HG02763 (cell line): ENCODE results near the gene ZNF583.

Experiments
- ATAC-seq: cut with Tn5 transposase; IDR thresholded peaks from one replicate; pipeline ENCODE4 v1.9.1; 2021; ENCODE audit warnings: mild to moderate bottlenecking, moderate library complexity; ENCODE audit not compliant: unreplicated experiment

ZNF583 gene

DNA sequence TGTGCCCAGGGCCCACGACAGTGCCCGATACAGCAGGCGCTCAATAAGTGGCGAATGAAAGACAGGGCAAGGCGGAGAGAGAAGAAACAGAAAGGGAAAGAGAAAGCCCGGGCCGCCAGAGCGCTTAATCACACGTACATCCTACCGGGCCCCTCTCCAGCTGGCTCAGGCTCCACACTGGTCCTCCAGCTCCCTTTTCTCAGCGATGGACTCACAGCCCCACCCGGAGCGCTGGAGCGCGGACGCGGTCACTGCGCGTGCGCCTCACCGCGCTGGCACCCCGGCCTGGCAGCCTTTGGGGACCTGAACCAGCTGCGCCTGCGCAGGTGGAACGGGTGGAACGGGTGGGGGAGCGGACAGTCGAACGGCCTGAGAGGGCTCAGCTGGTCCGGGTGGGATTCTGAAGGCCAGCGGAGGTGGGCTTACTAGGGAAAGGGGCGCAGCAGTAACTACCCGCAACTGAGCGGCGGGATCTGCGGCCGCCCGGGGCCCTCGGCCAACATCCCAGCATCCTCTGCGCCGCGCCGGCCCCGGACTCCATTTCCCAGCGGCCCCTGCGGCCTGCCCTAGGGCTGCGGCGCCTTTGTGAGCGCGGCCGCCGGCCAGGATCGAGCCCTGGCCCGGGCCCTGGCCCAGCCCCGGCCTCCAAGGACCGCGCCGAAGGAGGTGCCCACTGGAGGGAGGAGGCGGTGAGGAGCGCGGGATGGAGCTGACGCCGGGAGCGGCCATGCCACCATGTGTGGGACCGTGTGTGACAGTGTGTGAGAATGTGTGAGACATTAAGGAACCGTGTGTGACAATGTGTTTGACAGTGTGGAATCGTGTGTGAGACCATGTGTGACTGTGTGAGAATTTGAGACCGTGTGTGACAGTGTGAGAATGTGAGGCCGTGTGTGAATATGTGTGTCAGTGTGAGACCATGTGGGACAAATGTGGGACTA is at the start of gene ZNF583:
Gene ZNF583, plus strand, starts transcription at position 569 of the 941 bp plus-strand sequence. CDS start 2,783 bp downstream, outside the sequence.
- peak; percentile 82 for ATAC-seq

DNA sequence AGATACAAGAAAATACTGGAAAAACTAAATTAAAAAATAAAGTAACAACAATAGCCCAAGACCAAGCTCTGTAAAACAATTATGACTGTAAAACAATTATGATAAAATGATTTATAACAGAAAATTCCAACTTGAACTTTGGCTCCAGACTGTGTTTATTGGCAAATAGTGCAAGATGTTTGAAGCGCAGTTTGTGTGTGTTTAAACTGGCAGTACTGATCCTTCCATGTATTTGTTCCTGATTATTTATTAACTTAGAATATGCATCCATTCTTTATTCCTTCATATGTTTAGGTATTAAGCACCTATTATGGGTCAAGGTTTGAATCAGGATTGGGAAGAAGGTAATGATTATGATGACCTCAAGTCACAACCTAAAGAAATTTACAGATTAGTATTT is 48.6 kb upstream of the ZNF583 start:
- ATAC-seq, result no peak

GRCh38 chr19:56356944-56357343 is 47.2 kb upstream of the ZNF583 start:
- ATAC-seq, result no peak

GRCh38 chr19:56360841-56361240 is 43.3 kb upstream of the ZNF583 start:
- no peak for ATAC-seq

DNA sequence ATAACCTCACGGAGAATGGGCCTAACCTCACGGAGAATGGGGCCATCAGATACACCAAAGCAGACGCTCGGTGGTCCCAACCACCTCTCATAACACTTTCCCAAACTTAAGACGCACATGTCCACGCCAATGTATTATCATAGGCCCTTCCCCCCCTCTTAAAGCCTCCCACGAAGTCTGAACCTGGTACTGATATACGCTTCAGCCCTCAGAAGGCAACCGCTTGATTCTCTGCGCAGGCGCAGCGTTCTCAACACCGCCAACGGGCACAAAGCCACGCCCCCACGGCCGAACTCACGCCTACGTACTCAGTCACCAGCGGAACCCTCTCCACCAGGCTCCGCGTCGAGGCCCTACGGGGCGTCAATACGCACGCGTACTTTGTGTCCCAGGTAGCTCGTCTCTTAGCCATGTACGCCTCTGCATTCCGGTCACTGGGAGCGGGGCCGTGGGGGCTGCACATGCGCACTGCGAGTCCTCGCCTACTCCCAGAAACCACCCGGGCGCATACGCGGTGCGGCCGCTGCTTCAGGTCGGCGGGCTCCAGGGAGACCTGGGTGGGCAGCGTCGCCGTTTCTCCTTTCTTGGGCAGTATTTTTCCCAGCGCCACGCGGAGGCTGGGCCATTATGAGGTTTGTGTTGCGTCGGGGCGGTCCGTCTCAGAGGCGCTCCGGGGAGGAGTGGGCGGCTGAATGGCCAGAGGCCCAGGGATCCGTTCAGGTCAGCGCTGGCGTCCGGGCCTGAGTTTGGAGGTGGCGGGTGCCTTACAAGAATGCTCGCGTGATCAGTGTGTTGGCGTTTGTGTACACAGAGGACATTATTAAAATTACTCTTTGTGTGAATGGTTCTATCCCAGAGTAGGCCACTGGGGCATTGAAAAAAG is 36.1 kb upstream of the ZNF583 start:
- peak; percentile 71 for ATAC-seq

GRCh38 chr19:56369886-56370676 is 34.1 kb upstream of the ZNF583 start:
- ATAC-seq, result no peak

DNA sequence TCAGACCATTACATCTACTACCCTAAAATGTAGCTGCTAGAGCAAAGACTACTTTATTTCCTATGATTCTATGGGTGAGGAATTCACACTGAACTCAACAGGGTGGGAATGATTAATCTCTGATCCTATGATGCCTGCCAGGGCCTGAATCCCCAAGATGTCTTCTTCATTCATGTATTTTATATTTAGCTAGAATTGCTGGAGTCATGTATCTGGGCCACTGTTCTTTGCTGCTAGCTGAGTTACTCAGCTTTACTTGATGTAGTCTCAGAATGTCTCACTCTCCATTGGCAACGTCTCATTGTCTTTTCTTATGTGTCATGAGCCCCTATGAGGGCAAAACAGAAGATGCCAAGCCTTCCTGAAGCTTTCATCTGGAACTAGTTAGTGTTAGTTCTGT is 31.9 kb upstream of the ZNF583 start:
- ATAC-seq, result no peak

GRCh38 chr19:56377105-56377924 is 26.8 kb upstream of the ZNF583 start:
- no peak for ATAC-seq

- no peak for ATAC-seq
These were observed 20.1 kb upstream of the ZNF583 start for GRCh38 chr19:56383826-56384605.

GRCh38 chr19:56393119-56394012 is 10.8 kb upstream of the ZNF583 start, which contains the start of gene ZNF582:
Gene ZNF582 (minus strand): TSS chr19:56393534. CDS start chr19:56391752, 1,782 bp downstream.
- peak; percentile 92 for ATAC-seq

GRCh38 chr19:56398809-56399208 is 5.3 kb upstream of the ZNF583 start:
- ATAC-seq, result no peak

GRCh38 chr19:56400485-56400884 is 3.6 kb upstream of the ZNF583 start:
- no peak for ATAC-seq

- ATAC-seq, result no peak
These were observed 871 bp upstream of the ZNF583 start for GRCh38 chr19:56403261-56403660.

GRCh38 chr19:56404705-56405056 is 549 bp downstream of the ZNF583 start:
- no peak for ATAC-seq

- ATAC-seq, result no peak
These were observed 930 bp downstream of the ZNF583 start for GRCh38 chr19:56405062-56405461.

DNA sequence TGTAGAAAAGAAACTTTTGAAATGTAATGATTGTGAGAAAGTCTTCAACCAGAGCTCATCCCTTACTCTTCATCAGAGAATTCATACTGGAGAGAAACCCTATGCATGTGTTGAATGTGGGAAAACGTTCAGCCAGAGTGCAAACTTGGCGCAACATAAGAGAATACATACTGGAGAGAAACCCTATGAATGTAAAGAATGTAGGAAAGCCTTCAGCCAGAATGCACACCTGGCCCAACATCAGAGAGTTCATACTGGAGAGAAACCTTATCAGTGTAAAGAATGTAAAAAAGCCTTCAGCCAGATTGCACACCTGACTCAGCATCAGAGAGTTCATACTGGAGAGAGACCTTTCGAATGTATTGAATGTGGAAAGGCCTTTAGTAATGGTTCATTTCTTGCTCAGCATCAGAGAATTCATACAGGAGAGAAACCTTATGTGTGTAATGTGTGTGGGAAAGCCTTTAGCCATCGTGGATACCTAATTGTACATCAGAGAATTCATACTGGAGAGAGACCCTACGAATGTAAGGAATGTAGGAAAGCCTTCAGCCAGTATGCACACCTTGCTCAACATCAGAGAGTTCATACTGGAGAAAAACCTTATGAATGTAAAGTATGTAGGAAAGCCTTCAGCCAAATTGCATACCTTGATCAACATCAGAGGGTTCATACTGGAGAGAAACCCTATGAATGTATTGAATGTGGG is 19.3 kb downstream of the ZNF583 start:
- ATAC-seq, result no peak

- no peak for ATAC-seq
These were observed 19.8 kb downstream of the ZNF583 start for GRCh38 chr19:56423985-56424353.
